Panc1 (cell line): ENCODE data around the gene MPO.

ENCODE experiments used
- CTCF ChIP-seq: fragments of 450-650 bp; IDR thresholded peaks from 2 replicates; pipeline ENCODE4 v1.5.1; 2017; ENCODE audit warnings: mild to moderate bottlenecking
- POLR2AphosphoS5 ChIP-seq: IDR thresholded peaks from 2 replicates; pipeline ENCODE4 v1.6.1; 2012; ENCODE audit warnings: mild to moderate bottlenecking, low read depth, low read length, moderate library complexity
- TF ChIP-seq, protein P1 (sequence below), 2 experiments: IDR thresholded peaks; 2 replicates each; pipeline ENCODE4 v1.6.1; 2011 to 2012; ENCODE audit warnings: low read depth in 2 of 2, control low read depth in 1 of 2, low read length in 1 of 2, mild to moderate bottlenecking in 1 of 2, moderate library complexity in 1 of 2; ENCODE audit not compliant: insufficient read depth in 1 of 2

DNA sequence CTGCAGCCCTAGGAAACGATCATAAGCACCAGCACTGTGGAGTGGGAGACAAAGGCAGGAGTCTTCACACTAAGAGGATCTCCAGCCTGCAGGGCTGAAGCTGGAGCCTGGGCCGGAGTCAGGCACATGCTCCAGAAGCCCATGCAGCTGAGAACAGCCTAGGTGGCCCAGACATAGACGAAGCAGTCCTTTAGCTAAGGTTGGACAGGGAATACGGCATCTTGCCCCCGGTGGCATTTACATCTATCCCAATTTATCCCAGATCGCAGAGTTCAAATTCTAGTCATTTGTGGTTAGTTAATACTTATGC is 33.9 kb upstream of the MPO start:
- TF ChIP-seq CTCF (no peak), POLR2AphosphoS5 (no peak)
- TF ChIP-seq, protein P1, sequence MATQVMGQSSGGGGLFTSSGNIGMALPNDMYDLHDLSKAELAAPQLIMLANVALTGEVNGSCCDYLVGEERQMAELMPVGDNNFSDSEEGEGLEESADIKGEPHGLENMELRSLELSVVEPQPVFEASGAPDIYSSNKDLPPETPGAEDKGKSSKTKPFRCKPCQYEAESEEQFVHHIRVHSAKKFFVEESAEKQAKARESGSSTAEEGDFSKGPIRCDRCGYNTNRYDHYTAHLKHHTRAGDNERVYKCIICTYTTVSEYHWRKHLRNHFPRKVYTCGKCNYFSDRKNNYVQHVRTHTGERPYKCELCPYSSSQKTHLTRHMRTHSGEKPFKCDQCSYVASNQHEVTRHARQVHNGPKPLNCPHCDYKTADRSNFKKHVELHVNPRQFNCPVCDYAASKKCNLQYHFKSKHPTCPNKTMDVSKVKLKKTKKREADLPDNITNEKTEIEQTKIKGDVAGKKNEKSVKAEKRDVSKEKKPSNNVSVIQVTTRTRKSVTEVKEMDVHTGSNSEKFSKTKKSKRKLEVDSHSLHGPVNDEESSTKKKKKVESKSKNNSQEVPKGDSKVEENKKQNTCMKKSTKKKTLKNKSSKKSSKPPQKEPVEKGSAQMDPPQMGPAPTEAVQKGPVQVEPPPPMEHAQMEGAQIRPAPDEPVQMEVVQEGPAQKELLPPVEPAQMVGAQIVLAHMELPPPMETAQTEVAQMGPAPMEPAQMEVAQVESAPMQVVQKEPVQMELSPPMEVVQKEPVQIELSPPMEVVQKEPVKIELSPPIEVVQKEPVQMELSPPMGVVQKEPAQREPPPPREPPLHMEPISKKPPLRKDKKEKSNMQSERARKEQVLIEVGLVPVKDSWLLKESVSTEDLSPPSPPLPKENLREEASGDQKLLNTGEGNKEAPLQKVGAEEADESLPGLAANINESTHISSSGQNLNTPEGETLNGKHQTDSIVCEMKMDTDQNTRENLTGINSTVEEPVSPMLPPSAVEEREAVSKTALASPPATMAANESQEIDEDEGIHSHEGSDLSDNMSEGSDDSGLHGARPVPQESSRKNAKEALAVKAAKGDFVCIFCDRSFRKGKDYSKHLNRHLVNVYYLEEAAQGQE (IDR thresholded peaks at IDR 0.05; ENCODE audit: insufficient read depth in 1 of 2, low read depth in 2 of 2, low read length in 1 of 2): no peak
